Measurements from ENCODE around the gene KAZALD1.

DNA sequence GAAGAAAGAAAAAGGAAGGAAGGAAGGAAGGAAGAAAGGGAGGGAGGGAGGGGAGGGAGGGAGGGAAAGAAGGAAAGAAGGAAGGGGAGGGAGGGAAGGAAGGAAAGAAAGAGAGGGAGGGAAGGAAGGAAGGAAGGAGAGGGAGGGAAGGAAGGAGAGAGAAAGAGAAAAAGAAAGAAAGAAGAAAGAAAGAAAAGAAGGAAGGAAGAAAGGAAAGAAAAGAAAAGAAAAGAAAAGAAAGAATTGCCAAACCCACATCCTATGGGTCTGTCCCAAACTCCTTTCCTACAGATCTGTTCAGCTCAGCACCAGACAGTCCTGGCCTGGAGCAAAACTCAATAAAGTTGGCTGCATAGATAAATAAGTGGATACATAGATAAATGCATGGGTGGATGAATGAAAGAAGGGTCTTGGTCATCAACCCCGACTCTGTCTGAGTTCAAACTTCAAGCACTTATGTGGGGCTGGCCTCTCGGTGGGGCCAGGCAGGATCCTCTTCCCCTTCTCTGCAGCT lies 52.2 kb downstream of the KAZALD1 start:
- TF ChIP-seq, protein P1, sequence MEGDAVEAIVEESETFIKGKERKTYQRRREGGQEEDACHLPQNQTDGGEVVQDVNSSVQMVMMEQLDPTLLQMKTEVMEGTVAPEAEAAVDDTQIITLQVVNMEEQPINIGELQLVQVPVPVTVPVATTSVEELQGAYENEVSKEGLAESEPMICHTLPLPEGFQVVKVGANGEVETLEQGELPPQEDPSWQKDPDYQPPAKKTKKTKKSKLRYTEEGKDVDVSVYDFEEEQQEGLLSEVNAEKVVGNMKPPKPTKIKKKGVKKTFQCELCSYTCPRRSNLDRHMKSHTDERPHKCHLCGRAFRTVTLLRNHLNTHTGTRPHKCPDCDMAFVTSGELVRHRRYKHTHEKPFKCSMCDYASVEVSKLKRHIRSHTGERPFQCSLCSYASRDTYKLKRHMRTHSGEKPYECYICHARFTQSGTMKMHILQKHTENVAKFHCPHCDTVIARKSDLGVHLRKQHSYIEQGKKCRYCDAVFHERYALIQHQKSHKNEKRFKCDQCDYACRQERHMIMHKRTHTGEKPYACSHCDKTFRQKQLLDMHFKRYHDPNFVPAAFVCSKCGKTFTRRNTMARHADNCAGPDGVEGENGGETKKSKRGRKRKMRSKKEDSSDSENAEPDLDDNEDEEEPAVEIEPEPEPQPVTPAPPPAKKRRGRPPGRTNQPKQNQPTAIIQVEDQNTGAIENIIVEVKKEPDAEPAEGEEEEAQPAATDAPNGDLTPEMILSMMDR (IDR thresholded peaks at IDR 0.05; ENCODE audit: insufficient read depth, low read depth, low read length), result no peak
- TF ChIP-seq EZH2 (IDR thresholded peaks at IDR 0.05; ENCODE audit: insufficient read depth, low read length), result no peak

Measured in astrocyte (in vitro differentiated cells and primary cell).